ENCODE data around the gene ZDHHC8. TPM values are rescaled to one million over a fixed set of nuclear protein-coding genes. Genes with fewer than 3 reads are reported as not detected.

The ZDHHC8 gene
- total RNA-seq, 1 experiment from 2014 or later: 89.3 TPM

DNA sequence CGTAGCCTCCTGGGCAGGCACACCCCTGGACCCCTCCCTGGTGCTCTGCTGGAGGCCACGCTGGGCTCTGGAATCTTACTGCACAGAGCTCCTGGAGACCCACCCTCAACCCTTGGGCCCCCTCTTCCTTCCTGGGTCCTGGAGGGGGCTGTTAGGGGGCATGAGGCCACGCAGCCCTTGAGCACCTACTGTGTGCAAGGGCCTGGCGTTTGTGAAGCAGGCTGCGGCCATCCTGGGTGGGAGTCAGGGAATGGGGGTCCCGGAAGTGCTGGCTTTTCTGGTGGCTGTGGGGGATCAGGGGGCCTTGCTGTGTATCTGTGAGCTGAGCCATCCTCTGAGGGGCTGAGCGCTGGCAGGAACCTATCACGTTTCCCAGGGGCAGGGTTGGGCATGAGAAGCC lies 60.2 kb downstream of the ZDHHC8 start:
- H3K9ac ChIP-seq (ENCODE audit: low read length): no peak overlapping the region
- H3K9me2 ChIP-seq (ENCODE audit: insufficient read depth): no peaks in the 10 kb centered on the region
- TF ChIP-seq EZH2phosphoT487 (IDR thresholded peaks at IDR 0.05; ENCODE audit: borderline replicate concordance): no peak
- TF ChIP-seq SRF (IDR thresholded peaks at IDR 0.05; ENCODE audit: low read depth): no peak
- TF ChIP-seq YY1 (IDR thresholded peaks at IDR 0.05; ENCODE audit: extremely low read depth, insufficient replicate concordance, low read depth, low read length): no peak
- no peak for TF ChIP-seq CBX3 (IDR thresholded peaks at IDR 0.05; ENCODE audit: low read depth)
- no peak for TF ChIP-seq RAD21 (IDR thresholded peaks at IDR 0.05; ENCODE audit: low read depth)
- TF ChIP-seq SIN3A (IDR thresholded peaks at IDR 0.05; ENCODE audit: low read depth): no peak
- no peak for TF ChIP-seq EGR1 (IDR thresholded peaks at IDR 0.05; ENCODE audit: low read depth)
- no peak for TF ChIP-seq TCF7L2 (IDR thresholded peaks at IDR 0.05; ENCODE audit: borderline replicate concordance, extremely low read depth, insufficient read depth, insufficient read length)
- TF ChIP-seq, protein P1, sequence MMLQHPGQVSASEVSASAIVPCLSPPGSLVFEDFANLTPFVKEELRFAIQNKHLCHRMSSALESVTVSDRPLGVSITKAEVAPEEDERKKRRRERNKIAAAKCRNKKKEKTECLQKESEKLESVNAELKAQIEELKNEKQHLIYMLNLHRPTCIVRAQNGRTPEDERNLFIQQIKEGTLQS (IDR thresholded peaks at IDR 0.05): no peak
- no peak for TF ChIP-seq ZNF274 (IDR thresholded peaks at IDR 0.05; ENCODE audit: low read depth, low read length)
- no peak for TF ChIP-seq EZH2 (IDR thresholded peaks at IDR 0.05)
- TF ChIP-seq, protein P2, sequence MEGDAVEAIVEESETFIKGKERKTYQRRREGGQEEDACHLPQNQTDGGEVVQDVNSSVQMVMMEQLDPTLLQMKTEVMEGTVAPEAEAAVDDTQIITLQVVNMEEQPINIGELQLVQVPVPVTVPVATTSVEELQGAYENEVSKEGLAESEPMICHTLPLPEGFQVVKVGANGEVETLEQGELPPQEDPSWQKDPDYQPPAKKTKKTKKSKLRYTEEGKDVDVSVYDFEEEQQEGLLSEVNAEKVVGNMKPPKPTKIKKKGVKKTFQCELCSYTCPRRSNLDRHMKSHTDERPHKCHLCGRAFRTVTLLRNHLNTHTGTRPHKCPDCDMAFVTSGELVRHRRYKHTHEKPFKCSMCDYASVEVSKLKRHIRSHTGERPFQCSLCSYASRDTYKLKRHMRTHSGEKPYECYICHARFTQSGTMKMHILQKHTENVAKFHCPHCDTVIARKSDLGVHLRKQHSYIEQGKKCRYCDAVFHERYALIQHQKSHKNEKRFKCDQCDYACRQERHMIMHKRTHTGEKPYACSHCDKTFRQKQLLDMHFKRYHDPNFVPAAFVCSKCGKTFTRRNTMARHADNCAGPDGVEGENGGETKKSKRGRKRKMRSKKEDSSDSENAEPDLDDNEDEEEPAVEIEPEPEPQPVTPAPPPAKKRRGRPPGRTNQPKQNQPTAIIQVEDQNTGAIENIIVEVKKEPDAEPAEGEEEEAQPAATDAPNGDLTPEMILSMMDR (IDR thresholded peaks at IDR 0.05 in 2 of 3, conservative IDR thresholded peaks at IDR 0.05 in 1 of 3; ENCODE audit: borderline replicate concordance in 1 of 3, insufficient read depth in 1 of 3, low read depth in 2 of 3, low read length in 2 of 3): no peak
- TF ChIP-seq SP1 (IDR thresholded peaks at IDR 0.05; ENCODE audit: low read depth): no peak
- TF ChIP-seq JUND (IDR thresholded peaks at IDR 0.05): no peak
- no peak for TF ChIP-seq POLR2A (IDR thresholded peaks at IDR 0.05; ENCODE audit: borderline replicate concordance, extremely low read depth, insufficient read depth, insufficient read length)
- TF ChIP-seq CEBPB (IDR thresholded peaks at IDR 0.05; ENCODE audit: low read depth): no peak
- ATAC-seq (no peak), DNase-seq (ENCODE audit: low read depth, low spot score) (no peak)
- CTCF ChIA-PET: no interaction called here
- H3K9me3 ChIP-seq (ENCODE audit: control insufficient read depth in 1 of 2, insufficient read depth in 1 of 2, low read depth in 1 of 2, low read length in 2 of 2): no peaks in the 10 kb centered on the region
- no peaks in the 10 kb centered on the region for H3K4me1 ChIP-seq (ENCODE audit: control insufficient read depth in 1 of 2, insufficient read depth in 2 of 2, low read length in 2 of 2)
- no peaks in the 10 kb centered on the region for H3K79me2 ChIP-seq (ENCODE audit: insufficient read depth, low read length)
- no peak overlapping the region for H2AFZ ChIP-seq (ENCODE audit: low read depth, low read length, poor library complexity, severe bottlenecking)
- no peak overlapping the region for H3K27ac ChIP-seq (ENCODE audit: low read depth, low read length)
- POLR2A ChIA-PET: no interaction called here
- H4K20me1 ChIP-seq (ENCODE audit: insufficient read depth): no peaks in the 10 kb centered on the region
- BruUV-seq (replicated peaks): no TSS peak
- intact Hi-C loops (cut with micrococcal nuclease): no loop called here
- no peak overlapping the region for H3K4me2 ChIP-seq (ENCODE audit: low read length)
- H3K36me3 ChIP-seq (ENCODE audit: control insufficient read depth in 1 of 2, insufficient read depth in 2 of 2, low read length in 2 of 2): no peaks in the 10 kb centered on the region
- RAD21 ChIA-PET (ENCODE audit: low non-redundant PET in 1 of 2, low total read pairs in 2 of 2, uncharacterized antibody in 2 of 2, unreplicated experiment in 2 of 2): no interaction called here
- no peaks in the 10 kb centered on the region for H3K27me3 ChIP-seq (ENCODE audit: insufficient read depth, low read length)
- H3K4me3 ChIP-seq (replicated peaks in 1 of 2; ENCODE audit: low read depth in 1 of 2, low read length in 2 of 2): no peak overlapping the region

Measured in HCT116 (cell line).